Endodermal cell (in vitro differentiated cells): ENCODE measurements around the gene CNST. TPM values are rescaled to one million over a fixed set of nuclear protein-coding genes. Genes with fewer than 3 reads are reported as not detected.

Experiments
- DNase-seq: peaks from one replicate; pipeline ENCODE4 v3.0.0-alpha.2; 2017
- H3K27ac ChIP-seq: 2 replicates; pipeline ENCODE4 v1.5.1; 2013; ENCODE audit warnings: mild to moderate bottlenecking, low read depth, low read length, moderate library complexity
- H3K27me3 ChIP-seq: 2 replicates; pipeline ENCODE4 v1.6.1; 2013; ENCODE audit warnings: mild to moderate bottlenecking, low read length, moderate library complexity; ENCODE audit not compliant: insufficient read depth, control insufficient read depth, poor library complexity, severe bottlenecking
- H3K36me3 ChIP-seq: 2 replicates; pipeline ENCODE4 v1.7.0; 2013; ENCODE audit warnings: mild to moderate bottlenecking, low read length, moderate library complexity; ENCODE audit not compliant: control insufficient read depth, insufficient read depth
- H3K4me1 ChIP-seq: one replicate; pipeline ENCODE4 v1.7.0; 2013; ENCODE audit warnings: low read length; ENCODE audit not compliant: control insufficient read depth, insufficient read depth
- H3K4me3 ChIP-seq: 2 replicates; pipeline ENCODE4 v1.5.1; 2013; ENCODE audit warnings: mild to moderate bottlenecking, low read length, moderate library complexity
- H3K9ac ChIP-seq: 2 replicates; pipeline ENCODE4 v1.6.1; 2013; ENCODE audit warnings: mild to moderate bottlenecking, low read length, moderate library complexity; ENCODE audit not compliant: poor library complexity, severe bottlenecking; ENCODE audit errors: extremely low read depth
- H3K9me3 ChIP-seq: 2 replicates; pipeline ENCODE4 v1.6.1; 2013; ENCODE audit warnings: mild to moderate bottlenecking, low read length, moderate library complexity; ENCODE audit not compliant: control insufficient read depth
- H3K27ac Mint-ChIP-seq: 2 replicates; pipeline ENCODE4 v1.8.0; 2020; ENCODE audit warnings: mixed read lengths
- H3K27me3 Mint-ChIP-seq: 2 replicates; pipeline ENCODE4 v1.8.0; 2021; ENCODE audit warnings: mild to moderate bottlenecking, mixed read lengths; ENCODE audit not compliant: insufficient read depth
- H3K36me3 Mint-ChIP-seq: 2 replicates; pipeline ENCODE4 v1.8.0; 2020; ENCODE audit warnings: low read depth, mixed read lengths
- H3K4me1 Mint-ChIP-seq: 2 replicates; pipeline ENCODE4 v1.8.0; 2020; ENCODE audit warnings: mixed read lengths
- H3K4me3 Mint-ChIP-seq: 2 replicates; pipeline ENCODE4 v1.8.0; 2020; ENCODE audit warnings: mild to moderate bottlenecking, moderate library complexity, mixed read lengths
- H3K9me3 Mint-ChIP-seq: 2 replicates; pipeline ENCODE4 v1.8.0; 2020; ENCODE audit warnings: mild to moderate bottlenecking, mixed read lengths
- WGBS, 2 experiments: methylation state at CpG; one replicate each; pipeline versions ENCODE4 v1.1.5 to v1.1.7; 2013; ENCODE audit warnings: missing lambda C conversion rate in 2 of 2, mixed read lengths in 1 of 2; ENCODE audit not compliant: insufficient coverage in 1 of 2, insufficient read length in 1 of 2; 5-methylcytosine and 5-hydroxymethylcytosine counted together
- total RNA-seq, 2 donors: library from RNA; stranded (reverse); fragmentation: NEBNext Ultra II Directional in 1 of 2; extraction: Animal tissue kit (Norgen Biotek cat#: 25700) in 1 of 2; gene quantifications; 2 replicates in 1 of 2; 3 replicates in 1 of 2; pipeline ENCODE4 v1.2.1, GENCODE V29; 2021
- TF ChIP-seq, protein P1 (sequence below): fragments of 200-600 bp; sonication (generic); conservative IDR thresholded peaks from 2 replicates; pipeline ENCODE4 v1.5.0; 2021; ENCODE audit warnings: antibody characterized with exemption, mild to moderate bottlenecking

Gene CNST
- total RNA-seq, 2 donors from 2014 or later, result 14.7 to 20.3 TPM

DNA sequence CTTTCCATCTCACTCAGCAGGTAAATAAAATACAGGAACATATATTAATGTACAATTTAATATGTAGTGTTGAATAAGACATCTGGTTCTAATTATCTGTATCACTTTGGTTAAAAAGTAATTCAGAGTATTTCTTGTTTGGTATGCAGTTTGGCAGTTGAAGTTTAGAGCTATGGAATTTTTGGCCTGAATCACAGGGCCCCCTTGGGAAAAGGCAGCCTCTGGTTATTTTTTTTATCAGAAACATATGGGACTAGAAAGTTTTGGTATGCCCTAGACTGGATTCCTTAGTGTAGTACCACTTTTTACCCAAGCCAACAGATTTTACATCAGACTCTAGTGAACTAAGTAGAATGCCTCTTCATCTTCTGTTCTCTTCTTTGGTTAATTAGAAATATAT lies 26.4 kb downstream of the CNST start:
- peaks cover 18% of the 10 kb centered on the region for H3K9me3 Mint-ChIP-seq

DNA sequence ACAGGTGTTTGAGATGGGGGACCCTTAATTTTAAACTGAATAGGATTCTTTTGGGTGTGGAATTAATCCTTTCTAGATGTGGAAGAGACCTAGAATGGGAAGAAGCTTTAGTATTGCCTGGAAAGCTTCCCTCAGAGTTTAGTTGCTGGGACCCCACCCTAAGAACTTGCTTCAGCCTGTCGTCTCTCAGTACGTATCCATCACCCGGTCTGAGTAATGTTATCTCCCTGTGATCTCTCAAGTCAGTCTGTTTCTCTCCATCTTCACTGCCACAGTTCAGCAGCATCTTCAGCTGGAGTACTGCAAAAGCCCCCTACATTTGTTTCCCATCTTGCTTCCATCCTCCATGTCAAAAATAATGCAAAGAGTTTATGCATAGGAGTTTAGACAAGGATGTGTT lies 28.9 kb downstream of the CNST start:
- H3K27ac Mint-ChIP-seq, result no peak overlapping the region
- peaks cover 12% of the 10 kb centered on the region for H3K9me3 ChIP-seq
- H3K27me3 ChIP-seq, result no peaks in the 10 kb centered on the region
- H3K4me1 Mint-ChIP-seq, result no peaks in the 10 kb centered on the region
- no peak for DNase-seq
- TF ChIP-seq, protein P1, sequence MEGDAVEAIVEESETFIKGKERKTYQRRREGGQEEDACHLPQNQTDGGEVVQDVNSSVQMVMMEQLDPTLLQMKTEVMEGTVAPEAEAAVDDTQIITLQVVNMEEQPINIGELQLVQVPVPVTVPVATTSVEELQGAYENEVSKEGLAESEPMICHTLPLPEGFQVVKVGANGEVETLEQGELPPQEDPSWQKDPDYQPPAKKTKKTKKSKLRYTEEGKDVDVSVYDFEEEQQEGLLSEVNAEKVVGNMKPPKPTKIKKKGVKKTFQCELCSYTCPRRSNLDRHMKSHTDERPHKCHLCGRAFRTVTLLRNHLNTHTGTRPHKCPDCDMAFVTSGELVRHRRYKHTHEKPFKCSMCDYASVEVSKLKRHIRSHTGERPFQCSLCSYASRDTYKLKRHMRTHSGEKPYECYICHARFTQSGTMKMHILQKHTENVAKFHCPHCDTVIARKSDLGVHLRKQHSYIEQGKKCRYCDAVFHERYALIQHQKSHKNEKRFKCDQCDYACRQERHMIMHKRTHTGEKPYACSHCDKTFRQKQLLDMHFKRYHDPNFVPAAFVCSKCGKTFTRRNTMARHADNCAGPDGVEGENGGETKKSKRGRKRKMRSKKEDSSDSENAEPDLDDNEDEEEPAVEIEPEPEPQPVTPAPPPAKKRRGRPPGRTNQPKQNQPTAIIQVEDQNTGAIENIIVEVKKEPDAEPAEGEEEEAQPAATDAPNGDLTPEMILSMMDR, result no peak
- WGBS, 2 experiments, result 90 to 97% methylated on average over 3 of the region's 3 CpGs
- no peaks in the 10 kb centered on the region for H3K4me1 ChIP-seq
- H3K9me3 Mint-ChIP-seq, result peaks cover 9% of the 10 kb centered on the region
- no peaks in the 10 kb centered on the region for H3K27me3 Mint-ChIP-seq
- H3K4me3 ChIP-seq, result no peak overlapping the region
- no peak overlapping the region for H3K9ac ChIP-seq
- peaks cover 28% of the 10 kb centered on the region for H3K36me3 ChIP-seq
- no peak overlapping the region for H3K4me3 Mint-ChIP-seq
- H3K36me3 Mint-ChIP-seq, result peaks cover 30% of the 10 kb centered on the region
- no peak overlapping the region for H3K27ac ChIP-seq

More for the DNA sequence above, 26.4 kb downstream of the CNST start:
- TF ChIP-seq, protein P1, result no peak
- H3K9me3 ChIP-seq, result peaks cover 17% of the 10 kb centered on the region
- peaks cover 28% of the 10 kb centered on the region for H3K36me3 ChIP-seq
- Mint-ChIP-seq H3K27ac (no peak overlapping the region), H3K27me3 (no peaks in the 10 kb centered on the region), H3K4me1 (no peaks in the 10 kb centered on the region), H3K4me3 (no peak overlapping the region), H3K36me3 (peaks cover 36% of the 10 kb centered on the region)
- H3K4me1 ChIP-seq, result no peaks in the 10 kb centered on the region
- H3K27ac ChIP-seq, result no peak overlapping the region
- no peaks in the 10 kb centered on the region for H3K27me3 ChIP-seq
- DNase-seq, result no peak
- H3K9ac ChIP-seq, result no peak overlapping the region
- H3K4me3 ChIP-seq, result no peak overlapping the region

DNA sequence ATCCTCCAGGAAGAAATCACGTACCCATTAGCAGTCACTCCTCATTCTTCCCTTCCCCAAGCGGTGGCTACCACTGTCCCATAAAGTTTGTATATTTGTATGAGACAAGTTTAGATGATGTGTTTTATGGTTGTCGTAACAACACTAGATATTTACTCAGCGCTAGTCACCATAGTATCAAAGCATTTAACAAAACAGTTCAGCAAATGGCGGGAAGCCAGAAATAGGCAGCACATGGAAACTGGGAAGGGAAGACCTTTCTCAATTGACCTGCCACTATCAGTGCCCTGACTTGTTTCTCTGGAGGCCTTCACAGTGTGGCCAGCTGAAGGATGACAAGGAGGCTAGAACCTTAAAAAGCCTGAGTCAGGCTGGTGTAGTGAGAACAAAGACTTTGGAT lies 31.1 kb downstream of the CNST start:
- no peaks in the 10 kb centered on the region for H3K27me3 Mint-ChIP-seq
- no peak for DNase-seq
- no peak overlapping the region for H3K27ac ChIP-seq

More for the DNA sequence above, 31.1 kb downstream of the CNST start:
- H3K4me1 Mint-ChIP-seq, result no peaks in the 10 kb centered on the region
- H3K9me3 ChIP-seq, result no peaks in the 10 kb centered on the region
- no peaks in the 10 kb centered on the region for H3K27me3 ChIP-seq
- 91% methylated on average over 3 of the region's 5 CpGs; no CpG with 5 or more reads in 1 of the 2 experiments for WGBS, 2 experiments
- H3K9me3 Mint-ChIP-seq, result no peaks in the 10 kb centered on the region
- no peaks in the 10 kb centered on the region for H3K4me1 ChIP-seq
- no peak overlapping the region for H3K4me3 Mint-ChIP-seq
- H3K36me3 Mint-ChIP-seq, result peaks cover 16% of the 10 kb centered on the region
- no peak overlapping the region for H3K9ac ChIP-seq
- H3K27ac Mint-ChIP-seq, result no peak overlapping the region
- no peak overlapping the region for H3K4me3 ChIP-seq
- TF ChIP-seq, protein P1, result no peak
- H3K36me3 ChIP-seq, result peaks cover 18% of the 10 kb centered on the region
